Glutamatergic neuron (in vitro differentiated cells): ENCODE measurements around the gene MTMR1. TPM values are rescaled to one million over a fixed set of nuclear protein-coding genes. Genes with fewer than 3 reads are reported as not detected.

Experiments used
- DNase-seq: peaks from one replicate; pipeline ENCODE4 v3.0.0; 2022
- H3K27ac Mint-ChIP-seq: one replicate; pipeline ENCODE4 v1.8.0; 2020; ENCODE audit warnings: mild to moderate bottlenecking, mixed read lengths, inconsistent platforms; ENCODE audit not compliant: unreplicated experiment
- H3K27me3 Mint-ChIP-seq: one replicate; pipeline ENCODE4 v1.8.0; 2020; ENCODE audit warnings: mild to moderate bottlenecking, moderate library complexity, mixed read lengths, inconsistent platforms; ENCODE audit not compliant: unreplicated experiment
- H3K36me3 Mint-ChIP-seq: one replicate; pipeline ENCODE4 v1.8.0; 2020; ENCODE audit warnings: mild to moderate bottlenecking, mixed read lengths, inconsistent platforms; ENCODE audit not compliant: unreplicated experiment
- H3K4me1 Mint-ChIP-seq: one replicate; pipeline ENCODE4 v1.8.0; 2020; ENCODE audit warnings: mild to moderate bottlenecking, low read depth, mixed read lengths, inconsistent platforms; ENCODE audit not compliant: unreplicated experiment
- H3K4me3 Mint-ChIP-seq: one replicate; pipeline ENCODE4 v1.8.0; 2020; ENCODE audit warnings: mild to moderate bottlenecking, mixed read lengths, inconsistent platforms; ENCODE audit not compliant: unreplicated experiment
- H3K9me3 Mint-ChIP-seq: one replicate; pipeline ENCODE4 v1.8.0; 2020; ENCODE audit warnings: mild to moderate bottlenecking, moderate library complexity, mixed read lengths, inconsistent platforms; ENCODE audit not compliant: unreplicated experiment
- total RNA-seq: library from RNA; stranded (reverse); fragmentation: NEBNext Ultra II Directional; extraction: Animal tissue kit (Norgen Biotek cat#: 25700); gene quantifications from one replicate; pipeline ENCODE4 v1.2.1, GENCODE V29; 2021; ENCODE audit not compliant: unreplicated experiment
- TF ChIP-seq, protein P1 (sequence below): fragments of 200-600 bp; sonication (generic); IDR thresholded peaks from one replicate; pipeline ENCODE4 v1.5.0; 2021; ENCODE audit not compliant: partially characterized antibody, unreplicated experiment

Gene MTMR1
- total RNA-seq, 1 donor from 2014 or later, result 29.6 TPM

- H3K36me3 Mint-ChIP-seq, result no peaks in the 10 kb centered on the region
- H3K27me3 Mint-ChIP-seq, result no peaks in the 10 kb centered on the region
- no peak overlapping the region for H3K27ac Mint-ChIP-seq
- DNase-seq, result no peak
- TF ChIP-seq, protein P1, sequence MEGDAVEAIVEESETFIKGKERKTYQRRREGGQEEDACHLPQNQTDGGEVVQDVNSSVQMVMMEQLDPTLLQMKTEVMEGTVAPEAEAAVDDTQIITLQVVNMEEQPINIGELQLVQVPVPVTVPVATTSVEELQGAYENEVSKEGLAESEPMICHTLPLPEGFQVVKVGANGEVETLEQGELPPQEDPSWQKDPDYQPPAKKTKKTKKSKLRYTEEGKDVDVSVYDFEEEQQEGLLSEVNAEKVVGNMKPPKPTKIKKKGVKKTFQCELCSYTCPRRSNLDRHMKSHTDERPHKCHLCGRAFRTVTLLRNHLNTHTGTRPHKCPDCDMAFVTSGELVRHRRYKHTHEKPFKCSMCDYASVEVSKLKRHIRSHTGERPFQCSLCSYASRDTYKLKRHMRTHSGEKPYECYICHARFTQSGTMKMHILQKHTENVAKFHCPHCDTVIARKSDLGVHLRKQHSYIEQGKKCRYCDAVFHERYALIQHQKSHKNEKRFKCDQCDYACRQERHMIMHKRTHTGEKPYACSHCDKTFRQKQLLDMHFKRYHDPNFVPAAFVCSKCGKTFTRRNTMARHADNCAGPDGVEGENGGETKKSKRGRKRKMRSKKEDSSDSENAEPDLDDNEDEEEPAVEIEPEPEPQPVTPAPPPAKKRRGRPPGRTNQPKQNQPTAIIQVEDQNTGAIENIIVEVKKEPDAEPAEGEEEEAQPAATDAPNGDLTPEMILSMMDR, result no peak
- H3K9me3 Mint-ChIP-seq, result no peaks in the 10 kb centered on the region
- no peaks in the 10 kb centered on the region for H3K4me1 Mint-ChIP-seq
- H3K4me3 Mint-ChIP-seq, result no peak overlapping the region
Observed at GRCh38 chrX:150731795-150732194, 38.6 kb downstream of the MTMR1 start.

DNA sequence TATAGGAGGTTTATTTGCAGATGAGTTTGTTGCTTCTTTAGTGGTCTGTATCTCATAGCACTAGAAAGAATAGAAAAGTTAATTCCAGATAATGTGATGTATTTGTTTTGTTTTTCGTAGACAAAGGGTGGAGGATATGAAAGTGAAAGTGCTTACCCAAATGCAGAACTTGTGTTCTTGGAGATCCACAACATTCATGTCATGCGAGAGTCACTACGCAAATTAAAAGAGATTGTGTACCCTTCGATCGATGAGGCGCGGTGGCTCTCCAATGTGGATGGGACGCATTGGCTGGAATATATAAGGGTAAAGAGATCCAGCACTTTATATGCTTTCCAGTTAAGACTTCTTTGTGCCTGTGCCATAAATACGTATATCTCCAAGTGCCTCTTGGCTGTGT lies 43.3 kb downstream of the MTMR1 start:
- Mint-ChIP-seq H3K27ac (no peak overlapping the region), H3K36me3 (no peaks in the 10 kb centered on the region), H3K27me3 (no peaks in the 10 kb centered on the region), H3K4me3 (no peak overlapping the region), H3K9me3 (no peaks in the 10 kb centered on the region), H3K4me1 (no peaks in the 10 kb centered on the region)
- TF ChIP-seq, protein P1, result no peak
- no peak for DNase-seq

DNA sequence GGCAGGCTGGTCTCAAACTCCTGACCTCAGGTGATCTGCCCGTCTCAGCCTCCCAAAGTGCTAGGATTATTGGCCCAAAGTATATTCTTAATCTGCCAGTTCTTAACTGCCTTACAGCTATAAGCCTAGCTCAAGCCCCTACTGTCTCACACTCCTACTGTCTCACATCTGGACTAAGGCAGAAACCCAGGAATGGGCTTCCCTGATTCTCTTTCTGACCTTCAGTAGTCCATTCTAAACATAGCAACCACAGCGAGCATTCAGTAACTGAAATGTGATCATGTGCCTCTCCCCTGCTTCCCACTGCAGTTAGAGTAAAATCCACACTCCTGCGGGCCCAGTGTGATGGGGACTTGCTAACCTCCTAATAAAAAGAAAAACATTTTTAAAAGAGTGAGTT lies 58.9 kb downstream of the MTMR1 start:
- no peaks in the 10 kb centered on the region for H3K36me3 Mint-ChIP-seq
- H3K4me3 Mint-ChIP-seq, result no peak overlapping the region
- no peak overlapping the region for H3K27ac Mint-ChIP-seq
- no peaks in the 10 kb centered on the region for H3K27me3 Mint-ChIP-seq
- no peak for DNase-seq
- TF ChIP-seq, protein P1, result no peak
- no peaks in the 10 kb centered on the region for H3K4me1 Mint-ChIP-seq
- H3K9me3 Mint-ChIP-seq, result no peaks in the 10 kb centered on the region

DNA sequence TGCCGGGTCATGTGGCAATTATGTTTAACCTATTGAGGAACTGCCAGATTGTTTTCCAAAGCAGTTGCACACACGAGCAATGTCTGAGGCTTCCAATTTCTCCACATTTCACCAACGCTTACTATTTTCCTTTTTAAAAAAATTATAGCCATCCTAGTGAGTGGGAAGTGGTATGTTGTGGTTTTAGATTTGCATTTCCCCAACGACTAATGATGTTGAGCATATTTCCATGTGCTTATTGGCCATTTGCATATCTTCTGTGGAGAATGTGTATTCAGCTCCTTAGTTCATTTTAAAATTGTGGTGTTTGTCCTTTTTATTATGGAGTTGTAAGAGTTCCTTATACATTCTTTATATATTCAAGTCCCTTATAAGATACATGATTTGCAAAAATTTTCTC lies 60.2 kb downstream of the MTMR1 start:
- Mint-ChIP-seq H3K27me3 (no peaks in the 10 kb centered on the region), H3K4me3 (no peak overlapping the region), H3K36me3 (no peaks in the 10 kb centered on the region), H3K9me3 (no peaks in the 10 kb centered on the region), H3K4me1 (no peaks in the 10 kb centered on the region), H3K27ac (no peak overlapping the region)
- no peak for DNase-seq
- TF ChIP-seq, protein P1, result no peak

DNA sequence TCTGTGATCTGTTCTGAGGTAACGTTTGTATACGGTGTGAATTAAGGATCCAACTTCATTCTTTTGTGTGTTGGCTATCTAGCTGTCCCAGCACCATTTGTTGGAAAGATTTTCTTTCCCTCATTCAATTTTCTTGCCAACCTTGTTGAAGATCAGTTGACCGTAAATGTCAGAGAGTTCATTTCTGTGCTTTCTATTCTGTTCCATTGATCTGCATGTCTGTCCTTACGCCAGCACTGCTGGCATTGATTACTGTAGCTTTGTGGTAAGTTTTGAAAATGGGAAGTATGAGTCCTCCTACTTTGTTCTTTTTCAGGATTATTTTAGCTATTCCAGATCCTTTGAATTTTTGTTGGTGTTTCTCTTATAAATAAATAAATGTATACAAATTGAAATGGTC lies 60.8 kb downstream of the MTMR1 start:
- Mint-ChIP-seq H3K27me3 (no peaks in the 10 kb centered on the region), H3K4me1 (no peaks in the 10 kb centered on the region), H3K36me3 (no peaks in the 10 kb centered on the region), H3K27ac (no peak overlapping the region), H3K4me3 (no peak overlapping the region), H3K9me3 (no peaks in the 10 kb centered on the region)
- no peak for DNase-seq
- TF ChIP-seq, protein P1, result no peak
